Activated naive CD8-positive, alpha-beta T cell treated with anti-CD3 and anti-CD28 coated beads, Interleukin-2, amount 10 ng/mL, durations not matched to agents 7 days and 5 days (primary cell): ENCODE results near the gene MATN3. TPM values are rescaled to one million over a fixed set of nuclear protein-coding genes. Genes with fewer than 3 reads are reported as not detected.

ENCODE experiments used
- ATAC-seq: fragments of 150-1000 bp; cut with Tn5 transposase; one replicate; pipeline ENCODE4 v1.10.0; 2021; ENCODE audit warnings: low read depth, moderate library complexity
- POLR2A ChIA-PET: fragments of 350-600 bp; sonication (Branson Sonifier 250); formaldehyde crosslinking; loops from one replicate; lab custom pipeline; 2021; ENCODE audit warnings: antibody characterized with exemption; lab: Charles Lee
- DNase-seq: peaks from one replicate; pipeline ENCODE4 v3.0.0; 2021
- H3K27ac Mint-ChIP-seq: one replicate; pipeline ENCODE4 v1.8.0; 2022; ENCODE audit warnings: mild to moderate bottlenecking, mixed read lengths
- H3K27me3 Mint-ChIP-seq: one replicate; pipeline ENCODE4 v1.8.0; 2022; ENCODE audit warnings: mild to moderate bottlenecking, moderate library complexity, mixed read lengths
- H3K36me3 Mint-ChIP-seq: one replicate; pipeline ENCODE4 v1.8.0; 2021; ENCODE audit warnings: mild to moderate bottlenecking, mixed read lengths
- H3K4me1 Mint-ChIP-seq: one replicate; pipeline ENCODE4 v1.8.0; 2021; ENCODE audit warnings: mixed read lengths
- H3K4me3 Mint-ChIP-seq: one replicate; pipeline ENCODE4 v1.8.0; 2022; ENCODE audit warnings: mild to moderate bottlenecking, moderate library complexity, mixed read lengths
- H3K9me3 Mint-ChIP-seq: one replicate; pipeline ENCODE4 v1.8.0; 2021; ENCODE audit warnings: mixed read lengths
- total RNA-seq, 2 experiments: library from RNA; stranded (reverse); gene quantifications; one replicate each; pipeline ENCODE4 v1.2.3, GENCODE V29; 2021

Gene MATN3, protein sequence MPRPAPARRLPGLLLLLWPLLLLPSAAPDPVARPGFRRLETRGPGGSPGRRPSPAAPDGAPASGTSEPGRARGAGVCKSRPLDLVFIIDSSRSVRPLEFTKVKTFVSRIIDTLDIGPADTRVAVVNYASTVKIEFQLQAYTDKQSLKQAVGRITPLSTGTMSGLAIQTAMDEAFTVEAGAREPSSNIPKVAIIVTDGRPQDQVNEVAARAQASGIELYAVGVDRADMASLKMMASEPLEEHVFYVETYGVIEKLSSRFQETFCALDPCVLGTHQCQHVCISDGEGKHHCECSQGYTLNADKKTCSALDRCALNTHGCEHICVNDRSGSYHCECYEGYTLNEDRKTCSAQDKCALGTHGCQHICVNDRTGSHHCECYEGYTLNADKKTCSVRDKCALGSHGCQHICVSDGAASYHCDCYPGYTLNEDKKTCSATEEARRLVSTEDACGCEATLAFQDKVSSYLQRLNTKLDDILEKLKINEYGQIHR
- not detected for total RNA-seq

DNA sequence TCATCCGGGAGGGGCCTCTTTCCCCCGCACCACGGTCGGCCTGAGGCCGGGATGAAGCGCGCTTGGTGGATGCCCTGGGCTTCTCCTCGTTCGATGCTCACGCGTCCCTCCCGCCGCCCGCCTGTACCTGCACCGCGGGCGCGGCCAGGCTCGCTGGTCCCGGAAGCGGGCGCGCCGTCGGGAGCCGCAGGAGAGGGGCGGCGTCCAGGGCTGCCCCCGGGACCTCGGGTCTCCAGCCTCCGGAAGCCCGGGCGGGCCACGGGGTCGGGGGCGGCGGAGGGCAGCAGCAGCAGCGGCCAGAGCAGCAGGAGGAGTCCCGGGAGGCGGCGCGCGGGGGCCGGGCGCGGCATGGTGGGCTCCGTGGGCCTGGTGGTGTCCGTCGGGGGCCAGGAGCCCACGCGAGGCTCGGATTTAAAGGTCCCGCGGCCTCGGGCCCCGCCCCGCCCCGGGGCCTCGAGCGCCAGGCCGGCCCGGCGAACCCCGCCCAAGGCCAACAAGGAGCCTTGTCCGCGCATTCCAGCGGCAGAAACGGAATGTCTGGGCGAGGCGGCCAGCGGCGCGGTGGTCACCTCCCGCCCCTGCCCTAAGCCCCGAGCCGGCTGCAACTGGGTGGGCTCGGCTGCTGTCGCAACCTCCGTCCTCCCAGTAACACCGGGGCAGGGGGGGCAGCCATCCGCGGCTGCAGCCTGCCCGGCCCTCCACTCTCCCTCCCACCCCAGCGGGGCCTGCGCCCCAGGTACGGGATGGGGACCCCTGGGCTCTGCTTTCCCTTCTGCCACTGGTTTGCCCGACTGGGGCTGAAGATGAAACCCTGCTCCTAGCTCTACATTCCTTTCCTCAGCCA lies at the start of gene MATN3:
TSS of gene MATN3 (minus strand) at position 387 of the 844 bp plus-strand sequence. CDS start at position 350, 37 bp downstream.
- Mint-ChIP-seq H3K36me3 (no peaks in the 10 kb centered on the region), H3K4me3 (peak within 1 kb of the TSS; percentile 58), H3K27me3 (peaks cover 46% of the 10 kb centered on the region), H3K4me1 (peaks cover 1% of the 10 kb centered on the region), H3K27ac (no peak within 1 kb of the TSS), H3K9me3 (no peaks in the 10 kb centered on the region)
- POLR2A ChIA-PET: interaction anchor here (0.5 kb wide), 1 partner anchor 346 kb away, joined by 7 read pairs; no protein-coding TSS in a partner anchor
- DNase-seq (peak; percentile 46), ATAC-seq (peak; percentile 56)

DNA sequence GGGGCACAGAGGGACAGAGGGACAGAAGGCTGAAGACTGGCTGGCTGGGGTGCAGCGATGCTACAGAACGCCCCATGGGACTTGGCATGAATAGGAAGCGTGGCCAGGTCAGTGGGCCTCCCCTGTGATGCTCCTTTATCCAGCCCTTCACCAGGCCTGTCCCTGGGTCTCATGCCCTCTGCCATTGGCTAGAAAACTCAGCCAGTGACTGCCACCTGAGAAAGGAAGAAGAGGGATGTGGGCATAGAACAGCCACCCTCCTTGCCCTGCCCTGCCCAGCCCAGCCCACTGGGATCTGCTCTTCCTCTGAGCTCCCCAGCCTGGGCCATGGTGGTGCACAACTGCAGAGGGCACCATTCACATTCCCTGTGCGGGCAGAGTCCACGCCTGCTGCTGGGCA lies 49.5 kb upstream of the MATN3 start:
- no peak overlapping the region for H3K4me3 Mint-ChIP-seq
- no peaks in the 10 kb centered on the region for H3K36me3 Mint-ChIP-seq
- no peak overlapping the region for H3K27ac Mint-ChIP-seq
- ATAC-seq (no peak), DNase-seq (no peak)
- H3K27me3 Mint-ChIP-seq: peaks cover 27% of the 10 kb centered on the region
- H3K9me3 Mint-ChIP-seq: no peaks in the 10 kb centered on the region
- POLR2A ChIA-PET: interaction anchor here (1.1 kb wide), 1 partner anchor 10 kb away, joined by 4 read pairs; the partner anchor contains the start of gene LAPTM4A
- H3K4me1 Mint-ChIP-seq: no peaks in the 10 kb centered on the region

DNA sequence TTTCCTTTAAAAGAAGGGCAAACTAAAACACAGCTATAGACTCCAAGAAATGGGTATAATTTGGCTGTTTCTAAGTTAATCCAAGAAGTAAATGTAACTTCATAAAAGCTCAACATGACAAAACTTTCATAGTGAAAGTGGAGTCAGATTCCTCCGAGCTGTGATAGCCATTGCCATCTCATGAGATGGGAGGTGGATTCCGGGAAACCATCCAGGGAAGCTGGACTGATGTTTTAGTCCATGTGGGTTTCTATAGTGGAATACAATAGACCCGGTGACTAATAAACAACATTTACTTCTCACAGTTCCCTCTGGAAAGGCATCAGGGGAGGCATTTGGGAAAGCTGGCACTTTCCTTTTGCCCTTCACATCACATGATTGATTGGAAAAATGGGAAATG lies 49.0 kb upstream of the MATN3 start:
- POLR2A ChIA-PET: interaction anchor here (1.1 kb wide), 1 partner anchor 9 kb away, joined by 4 read pairs; the partner anchor contains the start of gene LAPTM4A
- no peak for ATAC-seq
- Mint-ChIP-seq H3K27me3 (peaks cover 32% of the 10 kb centered on the region), H3K9me3 (no peaks in the 10 kb centered on the region), H3K27ac (no peak overlapping the region), H3K36me3 (no peaks in the 10 kb centered on the region), H3K4me1 (no peaks in the 10 kb centered on the region), H3K4me3 (no peak overlapping the region)
- DNase-seq: no peak

DNA sequence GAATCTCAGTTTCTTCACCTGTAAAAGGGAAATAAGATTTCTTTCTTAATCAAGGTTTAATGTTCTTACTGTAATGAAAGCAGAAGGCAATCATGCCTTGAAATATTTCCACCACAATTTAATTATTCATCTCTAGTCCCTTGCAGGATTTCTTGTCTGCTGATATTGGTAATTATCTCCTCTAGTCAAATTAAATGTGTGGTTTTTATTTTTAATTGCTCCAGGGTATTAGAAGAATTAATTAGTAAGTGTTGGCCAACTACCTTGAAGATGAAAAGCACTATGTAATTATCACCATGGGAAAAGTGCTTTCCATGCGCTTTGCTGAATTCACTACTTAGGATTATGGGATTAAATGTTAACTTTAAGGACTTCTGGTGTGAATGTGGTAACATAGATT lies 47.6 kb upstream of the MATN3 start:
- no peak overlapping the region for H3K27ac Mint-ChIP-seq
- no peak overlapping the region for H3K4me3 Mint-ChIP-seq
- DNase-seq (no peak), ATAC-seq (no peak)
- H3K27me3 Mint-ChIP-seq: peaks cover 44% of the 10 kb centered on the region
- H3K36me3 Mint-ChIP-seq: no peaks in the 10 kb centered on the region
- no peaks in the 10 kb centered on the region for H3K9me3 Mint-ChIP-seq
- POLR2A ChIA-PET: no interaction called here
- no peaks in the 10 kb centered on the region for H3K4me1 Mint-ChIP-seq

DNA sequence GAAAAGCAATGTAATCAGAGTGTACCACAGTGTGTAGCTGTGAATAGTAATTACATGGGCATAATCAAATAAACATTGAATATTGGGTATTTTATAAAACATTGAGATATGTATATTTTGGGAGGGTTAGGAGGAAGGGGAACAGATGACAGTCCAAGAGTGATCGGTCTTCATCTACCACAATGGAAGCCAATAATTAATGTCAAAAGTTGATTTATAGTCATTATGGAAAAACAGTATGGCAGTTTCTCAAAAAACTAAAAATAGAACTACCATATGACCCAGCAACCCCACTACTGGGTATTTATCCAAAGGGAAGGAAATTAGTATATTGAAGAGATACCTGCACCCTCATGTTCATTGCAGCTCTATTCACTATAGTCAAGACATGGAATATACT lies 44.8 kb upstream of the MATN3 start:
- no peaks in the 10 kb centered on the region for H3K9me3 Mint-ChIP-seq
- H3K27me3 Mint-ChIP-seq: peaks cover 38% of the 10 kb centered on the region
- no peak for DNase-seq
- POLR2A ChIA-PET: no interaction called here
- H3K4me3 Mint-ChIP-seq: no peak overlapping the region
- no peak overlapping the region for H3K27ac Mint-ChIP-seq
- H3K4me1 Mint-ChIP-seq: no peaks in the 10 kb centered on the region
- no peaks in the 10 kb centered on the region for H3K36me3 Mint-ChIP-seq
- ATAC-seq: no peak

DNA sequence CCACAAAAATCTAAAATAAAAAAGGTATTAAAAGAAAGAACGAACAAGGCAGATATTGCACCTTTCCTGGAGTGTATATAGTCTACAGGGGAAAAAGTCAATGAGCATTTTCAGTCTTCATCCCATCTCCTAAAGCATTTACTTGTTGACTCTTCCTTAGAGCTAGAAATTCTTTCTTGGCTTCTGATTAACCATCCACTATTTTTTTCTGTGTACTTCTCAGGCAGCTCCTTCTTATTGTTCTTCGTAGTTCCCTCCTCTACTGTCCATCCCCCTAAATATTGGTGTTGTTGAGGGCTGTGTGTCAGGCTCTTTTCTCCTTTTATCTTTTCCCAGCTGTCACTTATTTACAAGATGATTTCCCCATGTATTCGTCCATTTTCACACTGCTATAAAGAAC lies 42.5 kb upstream of the MATN3 start:
- Mint-ChIP-seq H3K4me3 (no peak overlapping the region), H3K4me1 (peaks cover 6% of the 10 kb centered on the region), H3K36me3 (no peaks in the 10 kb centered on the region), H3K9me3 (no peaks in the 10 kb centered on the region), H3K27me3 (peaks cover 27% of the 10 kb centered on the region), H3K27ac (no peak overlapping the region)
- POLR2A ChIA-PET: no interaction called here
- DNase-seq (no peak), ATAC-seq (no peak)

DNA sequence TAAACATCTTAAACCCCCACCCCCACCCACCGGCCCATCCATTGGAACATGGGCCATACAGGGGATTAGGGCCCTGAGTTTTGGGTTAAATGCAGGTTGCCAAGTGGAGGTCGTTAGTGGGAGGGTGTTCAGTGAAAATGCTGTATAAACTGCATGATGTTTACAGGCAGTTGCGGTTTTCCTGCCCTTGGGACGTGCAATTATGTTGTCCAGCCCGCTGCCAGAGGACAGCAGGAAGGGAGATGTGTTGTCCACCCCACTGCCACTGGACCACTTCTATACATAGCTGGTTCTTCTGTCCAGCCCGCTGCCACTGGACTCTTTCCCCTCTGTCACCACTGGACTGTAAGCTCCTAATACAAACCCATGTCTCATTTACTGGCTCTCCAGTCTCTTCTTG lies 41.7 kb upstream of the MATN3 start:
- DNase-seq (no peak), ATAC-seq (no peak)
- no peak overlapping the region for H3K4me3 Mint-ChIP-seq
- H3K9me3 Mint-ChIP-seq: no peaks in the 10 kb centered on the region
- peaks cover 13% of the 10 kb centered on the region for H3K4me1 Mint-ChIP-seq
- POLR2A ChIA-PET: no interaction called here
- no peaks in the 10 kb centered on the region for H3K36me3 Mint-ChIP-seq
- H3K27ac Mint-ChIP-seq: no peak overlapping the region
- H3K27me3 Mint-ChIP-seq: peaks cover 27% of the 10 kb centered on the region

DNA sequence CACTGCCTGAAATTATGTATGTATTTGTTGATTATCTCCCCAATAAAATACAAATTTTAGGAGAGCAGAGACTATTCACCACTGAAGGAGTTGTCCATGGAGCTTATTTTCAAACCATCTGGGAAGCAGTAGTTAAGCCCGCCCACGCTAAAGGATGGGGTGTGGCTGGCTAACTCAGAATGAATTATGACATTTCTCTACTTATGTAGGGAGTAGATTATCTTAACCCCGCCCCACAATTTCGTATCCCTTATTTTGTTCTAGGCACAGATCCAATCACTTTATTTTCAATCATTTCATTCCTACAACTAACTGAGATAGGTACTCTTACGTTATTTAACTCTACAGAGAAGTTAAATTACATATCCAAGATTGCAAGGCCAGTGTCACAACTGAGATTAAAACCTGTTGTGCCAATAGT lies 40.4 kb upstream of the MATN3 start:
- Mint-ChIP-seq H3K27me3 (peaks cover 25% of the 10 kb centered on the region), H3K36me3 (no peaks in the 10 kb centered on the region), H3K27ac (no peak overlapping the region), H3K4me1 (peaks cover 21% of the 10 kb centered on the region), H3K4me3 (no peak overlapping the region), H3K9me3 (no peaks in the 10 kb centered on the region)
- no peak for DNase-seq
- ATAC-seq: no peak
- POLR2A ChIA-PET: no interaction called here

DNA sequence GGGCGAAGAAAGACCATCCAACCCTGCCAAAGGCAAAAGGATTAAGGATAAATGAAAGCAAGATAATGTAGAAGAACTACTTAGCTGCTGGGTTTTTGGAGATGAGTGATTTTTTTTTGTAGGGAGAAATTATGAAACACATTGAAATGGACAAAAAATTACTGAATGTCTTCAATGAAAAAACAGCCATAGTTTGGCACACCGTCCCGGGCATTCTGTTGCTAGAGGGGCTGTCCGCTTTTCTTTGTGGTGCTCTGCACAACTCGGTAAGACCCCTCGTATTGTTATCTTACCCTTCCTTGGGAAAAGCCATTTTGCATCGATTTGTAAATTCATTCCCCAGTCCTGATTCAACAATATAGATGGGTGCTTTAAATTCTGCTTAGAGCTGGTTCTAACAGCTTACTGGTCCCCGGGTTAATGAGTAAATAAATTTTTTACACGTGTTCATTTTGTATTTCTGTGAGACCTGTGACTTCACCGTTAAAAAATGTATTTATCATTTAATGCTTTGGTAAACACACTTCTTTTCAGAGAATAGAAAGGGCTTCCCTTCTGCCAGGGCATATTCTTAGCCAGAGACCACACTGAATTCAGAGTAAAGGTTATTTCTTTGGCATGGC lies 39.9 kb upstream of the MATN3 start:
- no peaks in the 10 kb centered on the region for H3K36me3 Mint-ChIP-seq
- DNase-seq (no peak), ATAC-seq (no peak)
- peaks cover 21% of the 10 kb centered on the region for H3K4me1 Mint-ChIP-seq
- no peak overlapping the region for H3K4me3 Mint-ChIP-seq
- H3K9me3 Mint-ChIP-seq: no peaks in the 10 kb centered on the region
- H3K27ac Mint-ChIP-seq: no peak overlapping the region
- POLR2A ChIA-PET: interaction anchor here (0.8 to 2.4 kb wide), 4 partner anchors 9 to 1492 kb away, joined by 4 to 11 read pairs (median 4); partner anchors contain the start of genes RDH14, TTC32 and WDR35
- H3K27me3 Mint-ChIP-seq: peaks cover 20% of the 10 kb centered on the region

DNA sequence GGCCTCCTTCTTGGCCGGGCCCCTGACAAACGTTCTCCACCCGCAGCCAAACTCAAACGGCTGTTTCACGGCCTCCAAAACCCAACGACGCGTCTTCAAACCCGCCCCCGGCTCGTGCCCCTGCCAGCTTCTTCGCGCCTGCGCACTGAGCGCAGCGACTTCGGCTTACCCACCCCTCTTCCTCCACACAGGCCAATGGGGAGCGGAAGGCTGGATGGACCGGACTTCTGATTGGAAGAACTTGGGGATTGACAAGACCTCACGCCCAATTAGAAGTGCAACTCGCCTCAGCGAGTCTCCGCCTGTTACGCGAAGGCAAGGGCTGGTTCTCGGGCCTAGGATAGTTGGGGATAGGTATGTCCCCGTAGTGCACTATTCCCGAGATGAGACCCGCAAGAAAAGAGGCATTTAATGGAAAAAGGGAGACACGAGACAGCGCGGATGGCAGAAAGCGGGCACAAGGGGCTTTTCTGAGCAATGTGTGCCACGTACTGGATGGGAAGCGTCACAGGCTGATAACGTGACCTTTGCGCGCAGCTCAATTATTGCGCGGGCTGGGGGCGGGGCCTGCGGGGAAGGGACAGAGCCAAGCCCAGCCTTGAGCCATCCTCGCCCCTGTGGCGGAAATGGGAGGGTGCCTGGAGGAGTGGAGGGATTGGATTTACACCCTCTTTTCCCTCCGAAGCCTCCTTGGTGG lies 39.2 kb upstream of the MATN3 start, which contains the start of gene LAPTM4A:
TSS of gene LAPTM4A (minus strand) at position 97 of the 697 bp plus-strand sequence. CDS start 108 bp downstream, outside the sequence.
- Mint-ChIP-seq H3K9me3 (no peaks in the 10 kb centered on the region), H3K27ac (no peak within 1 kb of the TSS), H3K4me3 (no peak within 1 kb of the TSS), H3K27me3 (peaks cover 14% of the 10 kb centered on the region), H3K4me1 (peaks cover 21% of the 10 kb centered on the region), H3K36me3 (no peaks in the 10 kb centered on the region)
- peak; percentile 95 for DNase-seq
- POLR2A ChIA-PET: interaction anchor here (0.8 to 2.4 kb wide), 9 partner anchors 10 to 1492 kb away, joined by 3 to 11 read pairs (median 4); partner anchors contain the start of genes RDH14, TTC32 and WDR35
- ATAC-seq: peak; percentile 97

DNA sequence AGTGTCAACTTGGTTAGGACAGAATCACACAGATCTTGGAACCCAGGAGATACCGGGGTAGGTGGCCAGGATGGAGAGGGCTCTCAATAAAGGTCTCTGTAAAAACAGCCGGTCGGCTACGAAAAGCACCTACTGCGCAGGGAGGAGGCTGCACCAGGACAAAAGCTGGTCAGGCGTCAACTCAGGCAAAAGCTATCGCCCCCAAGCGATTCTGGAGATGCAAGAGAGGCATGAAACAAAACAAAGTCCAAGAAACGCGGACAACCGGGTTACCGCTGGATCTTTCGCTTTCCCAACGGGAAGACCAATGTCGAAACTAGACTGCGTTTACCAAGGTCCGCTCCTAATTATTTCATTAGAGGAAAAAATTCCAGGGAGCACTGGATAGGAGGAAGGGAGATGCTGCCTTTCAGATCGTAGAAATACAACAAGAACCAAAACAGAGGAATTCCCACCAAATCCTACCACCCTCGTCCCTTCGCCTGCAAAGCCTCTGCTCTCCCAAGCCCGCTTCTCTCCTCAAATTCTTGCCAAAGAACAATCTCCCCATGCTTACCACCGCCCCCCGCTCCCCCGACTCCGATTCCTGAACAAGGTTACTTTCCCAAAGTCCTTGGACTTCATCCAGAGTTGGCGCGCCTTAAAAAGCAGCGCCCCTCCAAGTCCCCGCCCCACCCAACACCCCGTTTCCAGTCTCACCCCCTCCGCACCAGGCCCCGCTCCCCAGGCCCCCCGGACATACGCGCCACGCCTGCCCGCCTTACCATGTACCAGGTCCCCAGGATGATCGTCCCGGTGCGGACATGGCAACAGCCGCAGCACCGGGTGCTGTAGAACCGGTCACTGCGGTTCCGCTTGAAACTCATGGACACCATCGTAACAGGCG lies 38.4 kb upstream of the MATN3 start:
- ATAC-seq: peak; percentile 31
- H3K9me3 Mint-ChIP-seq: no peaks in the 10 kb centered on the region

More for the DNA sequence above, 38.4 kb upstream of the MATN3 start:
- peaks cover 6% of the 10 kb centered on the region for H3K27me3 Mint-ChIP-seq
- peak; percentile 44 for DNase-seq
- H3K27ac Mint-ChIP-seq: no peak overlapping the region
- POLR2A ChIA-PET: interaction anchor here (0.9 to 2.4 kb wide), 7 partner anchors 35 to 1491 kb away, joined by 3 to 11 read pairs (median 4); partner anchors contain the start of genes RDH14, TTC32 and WDR35
- peaks cover 21% of the 10 kb centered on the region for H3K4me1 Mint-ChIP-seq
- H3K36me3 Mint-ChIP-seq: no peaks in the 10 kb centered on the region
- no peak overlapping the region for H3K4me3 Mint-ChIP-seq
